Transverse colon (tissue), 4 donors: ENCODE data around the gene MBNL2. TPM values are rescaled to one million over a fixed set of nuclear protein-coding genes. Genes with fewer than 3 reads are reported as not detected.

Source experiments
- DNase-seq: peaks from one replicate; pipeline ENCODE4 v3.0.0-alpha.2; 2019
- H3K27ac ChIP-seq, 4 donors: fragments of 200-600 bp; sonication (generic); 2 replicates each; pipeline ENCODE4 v1.5.1; 2016 to 2018; ENCODE audit warnings: inconsistent platforms in 4 of 4
- H3K27me3 ChIP-seq: fragments of 200-600 bp; sonication (generic); 2 replicates; pipeline ENCODE4 v1.5.1; 2017; ENCODE audit warnings: inconsistent platforms
- H3K36me3 ChIP-seq, 4 donors: fragments of 200-600 bp; sonication (generic); 2 replicates each; pipeline ENCODE4 v1.5.1; 2017 to 2019; ENCODE audit warnings: inconsistent platforms in 4 of 4
- H3K4me1 ChIP-seq, 4 donors: fragments of 200-600 bp; sonication (generic); 2 replicates each; pipeline ENCODE4 v1.5.1; 2017 to 2020; ENCODE audit warnings: inconsistent platforms in 4 of 4
- H3K4me3 ChIP-seq, 4 donors: fragments of 200-600 bp; sonication (generic); 1 replicate in 1 of 4; 2 replicates in 3 of 4; pipeline versions ENCODE4 v1.5.1 to v1.6.1; 2017 to 2019; ENCODE audit warnings: inconsistent platforms in 4 of 4
- H3K9me3 ChIP-seq, 2 donors: fragments of 200-600 bp; sonication (generic); 2 replicates each; pipeline ENCODE4 v1.5.1; 2017 to 2019; ENCODE audit warnings: inconsistent platforms in 2 of 2
- EP300 ChIP-seq: sonication (generic); formaldehyde crosslinking; IDR thresholded peaks from one replicate; pipeline ENCODE4 v1.6.1; 2017; ENCODE audit warnings: antibody characterized with exemption, low read depth
- POLR2A ChIP-seq: fragments of 450-650 bp; IDR thresholded peaks from one replicate; pipeline ENCODE4 v1.6.1; 2016; ENCODE audit warnings: antibody characterized with exemption, mild to moderate bottlenecking, moderate library complexity
- POLR2AphosphoS5 ChIP-seq, 3 donors: sonication (generic); formaldehyde crosslinking; IDR thresholded peaks; one replicate each; pipeline ENCODE4 v1.6.1; 2016; ENCODE audit warnings: antibody characterized with exemption in 3 of 3
- WGBS, 2 donors: methylation state at CpG; one replicate each; pipeline ENCODE4 v1.1.5; 2018; ENCODE audit warnings: low coverage in 1 of 2; 5-methylcytosine and 5-hydroxymethylcytosine counted together
- in situ Hi-C, 4 donors: fragments of 200-750 bp; cut with MboI; loops; one replicate each; pipeline versions ENCODE4 v1.15.0 to v1.15.1; 2017; ENCODE audit warnings: low sequenced_read_pairs in 3 of 4, low pct_ligation_motif_present in 1 of 4, low pct_unique_long_range_greater_than_20kb in 1 of 4
- intact Hi-C: fragments of 100-400 bp; cut with DNase I; formaldehyde crosslinking; loops from one replicate; pipeline ENCODE4 v1.15.1; 2023; ENCODE audit warnings: low total_unique reads
- total RNA-seq, 4 donors: library from RNA; depleted of rRNA; stranded (reverse); fragments of >200 nt; gene quantifications; one replicate each; pipeline ENCODE4 v1.1.0, GENCODE V29; 2016
- TF ChIP-seq, protein P1 (sequence below), 5 experiments: fragments of 200-600 bp in 3 of 5; fragments of 450-650 bp in 2 of 5; sonication (generic) in 3 of 5; IDR thresholded peaks; 1 replicate in 2 of 5; 2 replicates in 3 of 5; pipeline ENCODE4 v1.5.1; 2016 to 2017; ENCODE audit warnings: antibody characterized with exemption in 5 of 5, inconsistent platforms in 3 of 5, mild to moderate bottlenecking in 2 of 5, moderate library complexity in 1 of 5

MBNL2 gene
- total RNA-seq, 4 donors from 2014 or later, result 26.9 to 53.7 (median 46.1) TPM

DNA sequence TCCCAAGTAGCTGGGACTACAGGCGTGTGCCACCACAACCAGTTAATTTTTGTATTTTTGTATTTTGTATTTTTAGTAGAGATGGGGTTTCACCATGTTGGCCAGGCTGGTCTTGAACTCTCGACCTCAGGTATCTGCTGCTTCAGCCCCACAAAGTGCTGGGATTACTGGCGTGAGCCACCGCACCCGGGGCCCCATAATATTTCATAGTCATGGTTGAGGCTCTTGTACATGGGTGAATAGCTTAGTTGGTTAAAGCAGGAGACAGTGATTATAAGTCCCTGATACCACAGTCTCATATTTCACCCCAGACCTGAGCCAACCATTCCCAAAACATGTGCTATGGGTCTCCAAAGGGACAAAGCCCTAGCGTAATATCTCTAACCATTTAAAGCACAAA, 26.1 kb downstream of the MBNL2 start:
- TF ChIP-seq, protein P1, sequence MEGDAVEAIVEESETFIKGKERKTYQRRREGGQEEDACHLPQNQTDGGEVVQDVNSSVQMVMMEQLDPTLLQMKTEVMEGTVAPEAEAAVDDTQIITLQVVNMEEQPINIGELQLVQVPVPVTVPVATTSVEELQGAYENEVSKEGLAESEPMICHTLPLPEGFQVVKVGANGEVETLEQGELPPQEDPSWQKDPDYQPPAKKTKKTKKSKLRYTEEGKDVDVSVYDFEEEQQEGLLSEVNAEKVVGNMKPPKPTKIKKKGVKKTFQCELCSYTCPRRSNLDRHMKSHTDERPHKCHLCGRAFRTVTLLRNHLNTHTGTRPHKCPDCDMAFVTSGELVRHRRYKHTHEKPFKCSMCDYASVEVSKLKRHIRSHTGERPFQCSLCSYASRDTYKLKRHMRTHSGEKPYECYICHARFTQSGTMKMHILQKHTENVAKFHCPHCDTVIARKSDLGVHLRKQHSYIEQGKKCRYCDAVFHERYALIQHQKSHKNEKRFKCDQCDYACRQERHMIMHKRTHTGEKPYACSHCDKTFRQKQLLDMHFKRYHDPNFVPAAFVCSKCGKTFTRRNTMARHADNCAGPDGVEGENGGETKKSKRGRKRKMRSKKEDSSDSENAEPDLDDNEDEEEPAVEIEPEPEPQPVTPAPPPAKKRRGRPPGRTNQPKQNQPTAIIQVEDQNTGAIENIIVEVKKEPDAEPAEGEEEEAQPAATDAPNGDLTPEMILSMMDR (IDR thresholded peaks at IDR 0.05), result no peak
- no peak for TF ChIP-seq EP300
- no peak for TF ChIP-seq POLR2AphosphoS5 (IDR thresholded peaks at IDR 0.05)
- no peak for TF ChIP-seq POLR2A
- Histone ChIP-seq H3K9me3 (no peaks in the 10 kb centered on the region), H3K4me1 (peaks cover 17 to 74% (median 36%) of the 10 kb centered on the region in 4 donors), H3K36me3 (no peaks in the 10 kb centered on the region), H3K27me3 (no peaks in the 10 kb centered on the region), H3K27ac (peak overlapping the region; percentile 3 to 76 (median 42)), H3K4me3 (no peak overlapping the region)
- in situ Hi-C loops (no loop called here), intact Hi-C loops (no loop called here)
- no peak for DNase-seq
- WGBS, 2 donors, result 97 to 100% methylated on average over 5 to 6 of the region's 6 CpGs

DNA sequence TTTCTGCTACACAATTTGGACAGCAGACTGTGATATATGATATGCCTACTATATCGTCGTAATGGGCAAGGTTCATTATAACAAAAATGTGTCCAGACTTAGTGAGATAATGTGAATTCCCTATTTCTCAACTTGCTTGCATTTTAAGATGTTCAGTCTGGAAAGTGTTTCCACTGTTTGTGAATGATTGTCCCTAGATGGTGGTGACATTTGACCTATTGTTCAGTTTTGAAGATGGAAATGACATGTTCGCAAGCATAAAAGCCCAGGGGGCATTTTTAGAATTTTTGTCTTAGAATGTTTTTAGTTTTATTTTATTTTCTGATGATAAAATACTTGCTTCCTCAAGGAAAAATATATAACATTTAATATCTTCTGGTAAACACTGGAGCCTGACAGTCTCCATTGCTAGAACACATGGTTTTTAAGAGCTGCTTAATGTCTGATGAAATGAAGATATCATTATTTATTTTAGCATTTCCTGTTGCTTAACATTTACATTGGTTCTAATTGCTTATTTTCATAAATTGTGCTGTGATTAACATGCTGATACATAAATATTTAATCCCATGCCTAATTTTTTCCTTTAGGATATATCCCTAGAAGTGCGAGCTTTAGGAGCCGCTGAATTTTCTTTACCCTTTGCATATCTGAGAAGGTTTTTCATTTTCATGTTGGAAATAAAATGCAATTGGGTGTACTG, 27.1 kb downstream of the MBNL2 start:
- intact Hi-C loops (no loop called here), in situ Hi-C loops (no loop called here)
- 75 to 82% methylated on average over 4 to 5 of the region's 5 CpGs for WGBS, 2 donors
- DNase-seq, result no peak
- peaks cover 12 to 64% (median 26%) of the 10 kb centered on the region in 4 donors for H3K4me1 ChIP-seq
- H3K9me3 ChIP-seq, result no peaks in the 10 kb centered on the region
- no peaks in the 10 kb centered on the region for H3K27me3 ChIP-seq
- TF ChIP-seq POLR2AphosphoS5 (IDR thresholded peaks at IDR 0.05), result peak in 1 of 3 donors; percentile 46
- TF ChIP-seq POLR2A, result no peak
- H3K4me3 ChIP-seq, result no peak overlapping the region
- H3K27ac ChIP-seq, result peak overlapping the region; percentile 52 to 73 (median 60)
- H3K36me3 ChIP-seq, result no peaks in the 10 kb centered on the region

DNA sequence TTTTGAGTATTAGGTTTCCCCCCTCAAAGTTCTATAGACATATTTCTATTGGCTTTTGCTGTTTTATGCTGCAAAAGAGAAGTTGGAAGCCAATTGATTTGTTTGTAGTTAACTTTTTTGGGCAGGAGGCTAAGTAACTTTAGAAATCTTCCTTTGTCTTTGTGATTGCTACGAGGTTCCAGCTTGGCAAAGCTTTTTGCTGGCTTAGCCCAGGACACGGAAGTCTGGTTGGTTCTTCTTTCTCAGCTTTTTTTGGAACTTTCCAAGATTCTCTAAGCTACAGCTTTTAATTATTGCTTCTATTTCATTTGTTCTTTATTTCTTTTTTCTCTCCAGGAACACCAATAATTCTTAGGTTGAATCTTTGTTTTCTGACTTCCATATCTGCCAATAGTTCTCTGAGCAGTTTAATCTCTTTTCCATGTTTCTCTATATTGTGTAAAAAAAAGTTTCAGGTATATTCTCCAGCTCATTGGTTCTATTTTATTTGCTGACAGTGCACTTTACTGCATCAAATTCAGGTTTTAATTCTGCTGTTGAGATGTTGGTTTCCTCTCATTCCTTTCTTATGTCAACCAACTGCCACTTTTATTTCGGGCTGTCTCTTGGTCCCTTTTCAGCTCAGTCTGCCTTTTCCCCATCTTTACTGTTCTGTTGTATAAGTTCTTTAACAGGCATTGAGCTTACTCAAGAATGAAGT, 27.8 kb downstream of the MBNL2 start:
- Histone ChIP-seq H3K4me1 (peaks cover 12 to 62% (median 22%) of the 10 kb centered on the region in 4 donors), H3K27ac (peak overlapping the region; percentile 52 to 73 (median 60)), H3K9me3 (no peaks in the 10 kb centered on the region), H3K27me3 (no peaks in the 10 kb centered on the region), H3K4me3 (no peak overlapping the region), H3K36me3 (no peaks in the 10 kb centered on the region)
- in situ Hi-C loops (no loop called here), intact Hi-C loops (no loop called here)
- TF ChIP-seq, protein P1 (IDR thresholded peaks at IDR 0.05), result no peak
- TF ChIP-seq POLR2A (no peak), EP300 (no peak), POLR2AphosphoS5 (IDR thresholded peaks at IDR 0.05) (no peak)
- 64 to 74% methylated on average over 3 of the region's 3 CpGs for WGBS, 2 donors
- no peak for DNase-seq

DNA sequence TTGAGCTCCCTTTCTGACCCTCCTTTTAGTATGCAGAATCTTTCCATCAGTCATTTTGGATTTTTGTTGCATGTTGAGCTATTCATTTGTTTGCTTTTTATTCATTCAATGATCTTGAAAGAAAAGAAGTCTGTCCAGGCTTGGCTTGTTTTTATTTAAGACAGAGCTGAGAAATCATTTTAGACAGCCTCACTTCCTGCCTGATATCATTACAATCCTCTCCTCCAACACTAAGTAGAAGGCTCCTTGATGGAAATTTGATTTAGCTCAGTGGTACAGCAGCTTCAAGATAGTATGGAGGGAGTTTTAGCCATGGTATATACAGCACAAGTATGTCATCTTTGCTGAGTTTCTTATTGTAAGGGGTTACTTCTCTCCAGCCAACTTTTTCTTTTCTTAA, 28.4 kb downstream of the MBNL2 start:
- no peaks in the 10 kb centered on the region for H3K27me3 ChIP-seq
- no peaks in the 10 kb centered on the region for H3K9me3 ChIP-seq
- TF ChIP-seq POLR2AphosphoS5 (IDR thresholded peaks at IDR 0.05) (no peak), POLR2A (no peak), EP300 (no peak)
- TF ChIP-seq, protein P1 (IDR thresholded peaks at IDR 0.05), result no peak
- H3K4me1 ChIP-seq, result peaks cover 7 to 62% (median 19%) of the 10 kb centered on the region in 4 donors
- no peak overlapping the region for H3K4me3 ChIP-seq
- in situ Hi-C loops (no loop called here), intact Hi-C loops (no loop called here)
- peak overlapping the region; percentile 52 to 73 (median 60) for H3K27ac ChIP-seq
- DNase-seq, result no peak
- H3K36me3 ChIP-seq, result no peaks in the 10 kb centered on the region
